HG03159 (cell line): Measurements from ENCODE around the gene COPZ2.
"Not testable (repeated sequence)": the region's sequence is repeated elsewhere in the genome, so short reads cannot be mapped to it uniquely, and the experiment has no call there.

Experiments used
- ATAC-seq: cut with Tn5 transposase; IDR thresholded peaks from one replicate; pipeline ENCODE4 v1.9.1; 2021; ENCODE audit warnings: mild to moderate bottlenecking, moderate library complexity; ENCODE audit not compliant: unreplicated experiment

Gene COPZ2

DNA sequence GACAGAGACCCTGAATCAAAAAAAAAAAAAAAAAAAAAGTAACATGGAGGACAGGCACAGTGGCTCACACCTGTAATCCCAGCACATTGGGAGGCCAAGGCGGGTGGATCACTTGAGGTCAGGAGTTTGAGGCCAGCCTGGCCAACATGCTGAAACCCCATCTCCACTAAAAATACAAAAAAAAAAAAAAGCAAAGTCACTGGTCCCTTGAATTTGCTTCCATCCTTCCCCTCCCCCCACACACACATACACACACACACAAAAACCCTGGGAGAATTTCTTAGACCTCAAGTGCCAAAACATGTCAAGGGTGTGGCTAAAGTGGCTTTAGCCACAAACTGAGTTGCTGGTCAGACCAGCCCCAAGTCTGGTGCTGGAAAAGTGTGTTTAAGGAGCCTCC is 49.2 kb downstream of the COPZ2 start:
- not testable (repeated sequence) for ATAC-seq

DNA sequence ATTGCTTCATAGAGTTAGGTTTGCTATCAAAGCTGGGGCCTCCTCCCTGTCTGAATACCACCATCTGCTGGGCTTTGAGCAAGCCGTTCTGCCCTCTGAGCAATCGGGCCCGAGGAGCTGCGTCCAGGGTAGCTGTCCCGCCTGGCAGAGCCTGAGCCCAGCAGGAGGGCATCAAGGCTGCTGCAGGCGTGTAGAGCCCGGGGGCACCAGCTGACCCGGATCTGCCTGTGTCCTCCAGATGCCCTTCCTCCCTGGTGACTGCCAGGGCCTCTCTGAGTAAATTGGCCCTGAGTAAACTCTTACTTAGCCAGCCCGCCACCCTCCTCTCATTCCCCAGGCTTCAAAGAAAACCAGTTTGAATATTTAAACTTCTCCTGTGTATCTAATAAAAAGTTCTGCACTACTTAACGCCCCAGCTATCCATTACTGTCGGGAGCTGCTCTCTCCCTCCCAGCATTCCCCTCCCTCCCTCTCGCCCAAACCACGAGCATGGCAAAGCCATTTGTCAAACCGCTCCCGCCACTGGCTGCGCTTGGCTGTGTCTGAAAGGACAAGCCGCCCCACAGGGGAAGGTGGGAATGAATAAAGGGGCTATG is 50.3 kb downstream of the COPZ2 start:
- ATAC-seq = no peak

DNA sequence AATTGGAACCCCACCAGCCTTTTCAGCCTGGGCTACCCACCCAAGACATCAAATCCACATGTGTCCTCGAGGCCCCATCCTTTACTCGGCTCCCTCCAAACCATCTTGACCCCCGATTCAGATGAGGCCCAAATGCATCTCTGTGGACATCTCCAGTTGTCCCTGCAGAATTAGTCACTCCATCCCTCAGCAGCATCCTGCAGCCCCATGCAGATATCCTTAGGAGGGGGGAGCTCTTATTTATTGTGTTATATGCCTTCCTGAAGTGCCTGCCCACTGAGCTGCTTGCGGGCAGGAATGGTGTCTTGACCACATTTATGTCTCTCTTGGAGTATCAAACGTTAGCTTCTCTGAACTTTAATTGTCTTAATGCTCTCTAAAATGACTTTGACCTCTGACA is 51.1 kb downstream of the COPZ2 start:
- ATAC-seq = no peak

DNA sequence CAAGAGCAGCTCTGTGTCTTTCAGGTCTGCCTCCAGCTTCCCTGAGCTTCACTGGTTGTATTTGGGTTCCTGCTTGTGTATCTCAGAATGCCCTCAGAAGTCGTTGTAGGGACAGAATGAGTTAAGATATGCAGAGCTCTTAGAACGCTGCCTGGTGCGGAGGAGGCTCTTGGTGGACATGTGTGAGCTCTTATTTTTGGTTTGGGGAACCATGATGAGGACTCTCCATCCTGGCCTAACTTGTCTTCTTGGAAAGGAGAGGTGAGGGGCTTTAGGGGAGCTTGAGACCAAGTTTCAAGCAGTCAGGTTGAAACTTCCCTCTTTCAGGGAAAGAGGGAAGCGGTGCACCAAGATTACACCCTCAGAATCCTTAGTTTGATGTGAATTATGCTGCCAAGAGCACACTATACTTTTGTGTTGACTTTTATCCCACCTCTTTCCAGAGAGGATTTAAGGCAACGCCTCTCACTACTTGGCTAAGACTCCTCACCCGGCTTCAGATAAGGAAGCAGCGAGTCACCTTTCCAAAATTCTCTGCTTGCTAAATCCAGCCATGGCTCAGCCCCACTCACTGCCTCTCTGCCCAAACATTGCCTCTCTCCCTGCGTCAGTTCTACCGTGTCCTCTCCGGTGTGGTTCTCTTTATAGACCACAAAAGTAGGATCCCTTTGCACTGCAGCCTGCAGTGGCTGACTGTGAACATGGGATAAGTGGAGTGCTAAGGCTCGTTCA is 53.9 kb downstream of the COPZ2 start:
- ATAC-seq = no peak

DNA sequence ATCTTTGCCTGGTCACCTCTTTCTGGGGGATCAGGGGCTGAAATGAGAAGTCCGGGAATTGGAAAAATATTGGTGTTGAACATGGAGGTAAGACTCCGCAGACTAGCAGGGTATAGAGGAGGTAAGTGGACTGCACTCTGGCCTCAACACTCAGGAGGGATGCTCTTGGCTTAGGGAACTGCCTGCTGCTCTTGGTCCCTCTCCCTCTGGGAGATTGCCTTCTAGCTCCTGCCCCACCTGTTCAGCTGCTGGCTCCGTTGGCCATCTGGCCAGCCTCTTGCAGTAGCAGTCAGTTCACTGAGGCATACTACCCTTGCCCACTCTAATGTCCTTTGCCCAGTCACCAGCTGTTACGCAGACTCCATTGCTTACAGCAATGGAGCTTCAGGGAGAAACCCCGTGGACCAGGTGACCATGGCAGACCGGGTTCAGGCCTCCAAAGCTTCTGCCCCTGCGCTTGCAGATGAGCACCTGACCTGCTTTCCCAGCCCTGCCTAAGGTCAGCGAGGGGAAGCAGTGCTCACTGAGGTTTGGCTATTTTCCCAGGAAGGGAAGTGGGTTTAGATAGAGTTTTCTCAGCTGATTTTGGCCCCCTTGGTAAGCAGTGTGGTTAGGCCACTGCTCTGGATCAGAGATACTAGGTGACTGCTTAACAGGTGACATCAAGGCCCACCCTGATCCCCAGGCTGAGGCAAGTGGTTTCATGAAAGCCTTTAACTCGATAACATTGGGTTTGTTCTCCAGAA is 54.8 kb downstream of the COPZ2 start:
- no peak for ATAC-seq

GRCh38 chr17:47982091-47982617 is 55.4 kb downstream of the COPZ2 start:
- ATAC-seq = no peak

DNA sequence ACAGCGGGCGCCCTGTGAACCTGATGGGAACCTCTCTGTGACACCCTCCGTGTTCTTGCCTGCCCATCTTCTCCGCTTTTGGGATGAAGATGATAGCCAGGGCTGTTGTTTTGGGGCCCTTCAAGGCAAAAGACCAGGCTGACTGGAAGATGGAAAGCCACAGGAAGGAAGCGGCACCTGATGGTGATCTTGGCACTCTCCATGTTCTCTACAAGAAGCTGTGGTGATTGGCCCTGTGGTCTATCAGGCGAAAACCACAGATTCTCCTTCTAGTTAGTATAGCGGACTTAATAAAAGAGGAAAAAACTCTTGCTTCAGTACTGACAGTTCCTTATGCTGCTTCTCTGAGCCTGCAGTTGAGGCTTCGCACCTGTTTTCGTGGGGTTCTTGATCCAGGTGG is 56.1 kb downstream of the COPZ2 start:
- no peak for ATAC-seq

GRCh38 chr17:47980541-47980940 is 57.1 kb downstream of the COPZ2 start:
- ATAC-seq = no peak

DNA sequence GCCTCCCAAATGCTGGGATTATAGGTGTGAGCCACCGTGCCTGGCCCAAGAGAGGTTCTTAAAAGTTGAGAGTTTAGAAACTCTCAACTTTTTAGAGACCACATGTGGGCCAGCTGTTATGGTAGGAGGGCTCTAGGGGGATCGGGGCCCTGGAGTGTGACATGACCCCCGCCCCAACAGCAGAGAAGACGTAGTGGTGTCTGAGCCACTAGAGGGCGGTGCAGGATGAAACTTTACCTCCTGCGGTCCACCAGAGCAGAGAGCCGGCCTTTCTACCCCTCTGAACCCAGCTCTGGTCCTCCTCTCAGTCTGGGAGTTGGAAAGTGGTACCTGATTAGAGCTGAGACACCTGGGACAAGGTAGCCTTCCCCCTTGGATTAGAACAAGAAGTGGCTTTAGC is 59.3 kb downstream of the COPZ2 start:
- ATAC-seq = no peak
